MM.1S (cell line): ENCODE data around the gene BID.

ENCODE experiments used
- DNase-seq: peaks from one replicate; pipeline ENCODE4 v3.0.0-alpha.2; 2015
- H2AFZ ChIP-seq: fragments of 300-600 bp; sonication (generic); 2 replicates; pipeline ENCODE4 v1.6.0; 2016; ENCODE audit warnings: antibody characterized with exemption, low read length
- H3F3A ChIP-seq: fragments of 300-600 bp; sonication (generic); 2 replicates; pipeline ENCODE4 v1.6.1; 2016; ENCODE audit warnings: mild to moderate bottlenecking, antibody characterized with exemption, low read length, moderate library complexity, mixed read lengths; ENCODE audit not compliant: insufficient read depth
- H3K27ac ChIP-seq: fragments of 300-600 bp; sonication (generic); 2 replicates; pipeline ENCODE4 v1.5.1; 2016; ENCODE audit warnings: mild to moderate bottlenecking, low read length
- H3K27me3 ChIP-seq: fragments of 300-600 bp; sonication (generic); replicated peaks from 2 replicates; pipeline ENCODE4 v1.6.0; 2016; ENCODE audit warnings: low read length; ENCODE audit not compliant: insufficient read depth
- H3K36me3 ChIP-seq: fragments of 300-600 bp; sonication (generic); replicated peaks from 2 replicates; pipeline ENCODE4 v1.6.1; 2016; ENCODE audit warnings: mild to moderate bottlenecking, low read length, mixed read lengths; ENCODE audit not compliant: insufficient read depth
- H3K4me1 ChIP-seq: fragments of 300-600 bp; sonication (generic); 2 replicates; pipeline ENCODE4 v1.6.1; 2016; ENCODE audit warnings: low read length, mixed read lengths
- H3K4me2 ChIP-seq: fragments of 300-600 bp; sonication (generic); 2 replicates; pipeline ENCODE4 v1.6.0; 2016; ENCODE audit warnings: low read depth, low read length
- H3K4me3 ChIP-seq: fragments of 300-600 bp; sonication (generic); 2 replicates; pipeline ENCODE4 v1.5.1; 2016; ENCODE audit warnings: low read length, mixed read lengths
- H3K79me2 ChIP-seq: fragments of 300-600 bp; sonication (generic); 2 replicates; pipeline ENCODE4 v1.6.1; 2016; ENCODE audit warnings: mixed run types, low read length, mixed read lengths
- H3K9ac ChIP-seq: fragments of 300-600 bp; sonication (generic); 2 replicates; pipeline ENCODE4 v1.6.1; 2016; ENCODE audit warnings: low read length, mixed read lengths
- H3K9me2 ChIP-seq: fragments of 300-600 bp; sonication (generic); replicated peaks from 2 replicates; pipeline ENCODE4 v1.6.1; 2016; ENCODE audit warnings: mild to moderate bottlenecking, low read length, mixed read lengths; ENCODE audit not compliant: insufficient read depth
- H3K9me3 ChIP-seq: fragments of 300-600 bp; sonication (generic); replicated peaks from 2 replicates; pipeline ENCODE4 v1.6.1; 2016; ENCODE audit warnings: mild to moderate bottlenecking, low read length, mixed read lengths; ENCODE audit not compliant: insufficient read depth
- H4K20me1 ChIP-seq: fragments of 300-600 bp; sonication (generic); 2 replicates; pipeline ENCODE4 v1.6.1; 2016; ENCODE audit warnings: mild to moderate bottlenecking, low read length, moderate library complexity, mixed read lengths; ENCODE audit not compliant: insufficient read depth
- EZH2 ChIP-seq: fragments of 300-600 bp; sonication (generic); optimal IDR thresholded peaks from 2 replicates; pipeline ENCODE3; 2017; ENCODE audit warnings: low read depth, mild to moderate bottlenecking, antibody characterized with exemption, low read length, mixed read lengths
- EZH2phosphoT487 ChIP-seq: fragments of 300-600 bp; sonication (generic); IDR thresholded peaks from 2 replicates; pipeline ENCODE4 v1.6.1; 2018; ENCODE audit warnings: antibody characterized with exemption, low read length
- TF ChIP-seq, protein P1 (sequence below): fragments of 300-600 bp; sonication (generic); IDR thresholded peaks from 2 replicates; pipeline ENCODE4 v1.5.1; 2016; ENCODE audit warnings: antibody characterized with exemption, low read length, mixed read lengths

BID gene

GRCh38 chr22:17802822-17803221 is 28.6 kb upstream of the BID start:
- no peak overlapping the region for H2AFZ ChIP-seq
- H3F3A ChIP-seq, result no peaks in the 10 kb centered on the region
- H3K27ac ChIP-seq, result no peak overlapping the region
- peaks cover 2% of the 10 kb centered on the region; the same call in 1 of the 2 replicates for H3K4me1 ChIP-seq
- no peaks in the 10 kb centered on the region for H4K20me1 ChIP-seq
- no peaks in the 10 kb centered on the region; the same call in 1 of the 2 replicates for H3K36me3 ChIP-seq
- H3K27me3 ChIP-seq, result no peaks in the 10 kb centered on the region
- no peak overlapping the region for H3K9ac ChIP-seq
- no peaks in the 10 kb centered on the region for H3K9me3 ChIP-seq
- H3K79me2 ChIP-seq, result no peaks in the 10 kb centered on the region
- no peaks in the 10 kb centered on the region for H3K9me2 ChIP-seq
- no peak for DNase-seq
- no peak overlapping the region for H3K4me2 ChIP-seq
- TF ChIP-seq, protein P1, sequence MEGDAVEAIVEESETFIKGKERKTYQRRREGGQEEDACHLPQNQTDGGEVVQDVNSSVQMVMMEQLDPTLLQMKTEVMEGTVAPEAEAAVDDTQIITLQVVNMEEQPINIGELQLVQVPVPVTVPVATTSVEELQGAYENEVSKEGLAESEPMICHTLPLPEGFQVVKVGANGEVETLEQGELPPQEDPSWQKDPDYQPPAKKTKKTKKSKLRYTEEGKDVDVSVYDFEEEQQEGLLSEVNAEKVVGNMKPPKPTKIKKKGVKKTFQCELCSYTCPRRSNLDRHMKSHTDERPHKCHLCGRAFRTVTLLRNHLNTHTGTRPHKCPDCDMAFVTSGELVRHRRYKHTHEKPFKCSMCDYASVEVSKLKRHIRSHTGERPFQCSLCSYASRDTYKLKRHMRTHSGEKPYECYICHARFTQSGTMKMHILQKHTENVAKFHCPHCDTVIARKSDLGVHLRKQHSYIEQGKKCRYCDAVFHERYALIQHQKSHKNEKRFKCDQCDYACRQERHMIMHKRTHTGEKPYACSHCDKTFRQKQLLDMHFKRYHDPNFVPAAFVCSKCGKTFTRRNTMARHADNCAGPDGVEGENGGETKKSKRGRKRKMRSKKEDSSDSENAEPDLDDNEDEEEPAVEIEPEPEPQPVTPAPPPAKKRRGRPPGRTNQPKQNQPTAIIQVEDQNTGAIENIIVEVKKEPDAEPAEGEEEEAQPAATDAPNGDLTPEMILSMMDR, result no peak
- TF ChIP-seq EZH2 (no peak), EZH2phosphoT487 (no peak)
- no peak overlapping the region for H3K4me3 ChIP-seq

DNA sequence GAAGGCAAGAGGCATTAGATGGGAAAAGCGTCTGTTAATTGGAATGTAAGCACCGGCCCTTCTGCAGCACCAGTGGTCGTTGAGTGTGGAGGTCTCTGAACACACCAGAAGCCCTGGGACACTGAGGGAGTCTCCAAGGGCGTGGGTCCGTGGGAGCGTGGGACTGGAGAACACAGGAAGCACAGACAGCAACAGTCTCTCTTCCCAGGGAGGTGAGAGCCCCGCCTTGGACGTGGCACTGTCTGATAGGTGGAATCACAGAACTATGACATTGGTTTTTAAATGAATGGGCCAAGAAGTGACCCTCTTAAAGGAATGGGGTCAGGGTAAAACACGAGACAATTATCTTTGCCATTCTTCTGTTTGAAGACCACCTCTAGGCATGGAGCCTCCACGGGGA is 28.1 kb upstream of the BID start:
- no peak overlapping the region for H3K27ac ChIP-seq
- peaks cover 4% of the 10 kb centered on the region; the same call in 1 of the 2 replicates for H3K4me1 ChIP-seq
- no peak for DNase-seq
- H3K9me2 ChIP-seq, result no peaks in the 10 kb centered on the region
- TF ChIP-seq EZH2phosphoT487 (no peak), EZH2 (no peak)
- TF ChIP-seq, protein P1, result no peak
- no peaks in the 10 kb centered on the region for H3K27me3 ChIP-seq
- no peaks in the 10 kb centered on the region; the same call in 1 of the 2 replicates for H3K36me3 ChIP-seq
- no peaks in the 10 kb centered on the region for H3F3A ChIP-seq
- no peaks in the 10 kb centered on the region for H4K20me1 ChIP-seq
- H3K9ac ChIP-seq, result no peak overlapping the region
- H3K9me3 ChIP-seq, result no peaks in the 10 kb centered on the region
- no peak overlapping the region for H3K4me2 ChIP-seq
- H3K4me3 ChIP-seq, result no peak overlapping the region
- H3K79me2 ChIP-seq, result no peaks in the 10 kb centered on the region
- H2AFZ ChIP-seq, result no peak overlapping the region

DNA sequence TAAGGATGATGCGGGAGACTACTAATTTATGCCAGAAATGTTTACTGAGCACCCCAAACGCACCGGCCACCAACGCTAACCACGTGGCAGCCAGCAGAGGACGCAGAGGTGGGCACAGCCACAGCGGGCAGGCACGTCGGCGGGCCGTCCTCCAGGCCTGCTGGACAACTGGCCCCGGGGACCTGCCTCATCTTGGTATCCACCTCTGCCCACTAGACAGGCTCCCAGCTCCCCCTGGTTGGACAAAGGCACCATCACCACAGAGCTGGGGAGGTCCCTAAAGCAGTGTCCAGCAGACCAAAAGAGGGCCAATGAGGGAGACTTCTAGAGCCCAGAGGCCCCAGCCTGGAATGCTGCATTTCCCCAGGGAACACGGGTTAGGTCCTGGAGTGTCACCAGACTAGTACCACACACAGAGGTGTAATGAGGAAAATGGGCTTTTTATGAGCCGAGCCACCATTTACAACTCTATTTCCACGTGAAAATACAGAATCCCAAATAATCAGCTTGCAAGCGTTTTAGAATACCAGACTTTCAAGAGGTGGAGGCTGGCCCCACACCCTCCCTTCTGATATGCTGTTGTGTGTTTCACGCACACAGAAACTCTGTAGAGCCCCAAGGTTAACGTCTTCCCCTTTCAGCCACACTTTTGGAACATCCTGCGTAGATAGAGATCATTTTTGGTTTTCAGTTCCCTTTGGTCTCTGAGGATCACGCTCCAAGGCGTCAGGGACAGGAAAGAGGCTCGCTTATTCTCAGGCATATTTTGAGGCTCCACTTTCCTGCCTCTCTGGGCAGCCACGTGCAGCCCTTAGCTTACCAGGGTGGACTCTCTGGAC is 23.7 kb upstream of the BID start:
- TF ChIP-seq EZH2 (no peak), EZH2phosphoT487 (no peak)
- TF ChIP-seq, protein P1, result no peak
- Histone ChIP-seq H4K20me1 (no peaks in the 10 kb centered on the region), H3K9me2 (no peaks in the 10 kb centered on the region), H3F3A (no peaks in the 10 kb centered on the region), H2AFZ (no peak overlapping the region), H3K27me3 (no peaks in the 10 kb centered on the region), H3K27ac (peak overlapping the region; percentile 51; the same call in 1 of the 2 replicates), H3K9ac (no peak overlapping the region), H3K9me3 (no peaks in the 10 kb centered on the region), H3K79me2 (no peaks in the 10 kb centered on the region), H3K4me2 (no peak overlapping the region), H3K4me1 (peaks cover 4% of the 10 kb centered on the region; the same call in 1 of the 2 replicates), H3K4me3 (no peak overlapping the region), H3K36me3 (no peaks in the 10 kb centered on the region)
- no peak for DNase-seq
